ENCODE results near the gene CDH10. TPM values are rescaled to one million over a fixed set of nuclear protein-coding genes. Genes with fewer than 3 reads are reported as not detected.

CDH10 gene
- total and polyA plus RNA-seq, 2 experiments from 2014 or later = not detected

DNA sequence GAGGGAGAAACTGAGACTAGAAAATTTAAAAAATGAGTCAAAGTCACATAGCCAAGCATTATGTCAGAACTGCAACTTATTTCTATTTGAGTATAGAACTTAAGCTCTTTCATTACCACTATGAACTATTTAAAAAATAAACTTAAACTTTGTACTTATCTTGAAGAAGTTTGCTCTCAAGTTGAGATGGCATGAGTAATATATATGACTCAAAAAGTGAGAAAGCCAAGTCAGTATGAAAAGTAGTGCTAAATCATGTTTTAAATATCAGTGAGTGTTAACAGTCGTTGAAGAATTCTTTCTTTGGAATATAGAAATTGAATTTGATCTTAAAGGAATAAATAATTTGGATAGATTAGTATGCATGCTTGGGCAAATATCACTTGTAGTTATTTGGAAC is 36.3 kb upstream of the CDH10 start (continued):
- TF ChIP-seq, protein P1, sequence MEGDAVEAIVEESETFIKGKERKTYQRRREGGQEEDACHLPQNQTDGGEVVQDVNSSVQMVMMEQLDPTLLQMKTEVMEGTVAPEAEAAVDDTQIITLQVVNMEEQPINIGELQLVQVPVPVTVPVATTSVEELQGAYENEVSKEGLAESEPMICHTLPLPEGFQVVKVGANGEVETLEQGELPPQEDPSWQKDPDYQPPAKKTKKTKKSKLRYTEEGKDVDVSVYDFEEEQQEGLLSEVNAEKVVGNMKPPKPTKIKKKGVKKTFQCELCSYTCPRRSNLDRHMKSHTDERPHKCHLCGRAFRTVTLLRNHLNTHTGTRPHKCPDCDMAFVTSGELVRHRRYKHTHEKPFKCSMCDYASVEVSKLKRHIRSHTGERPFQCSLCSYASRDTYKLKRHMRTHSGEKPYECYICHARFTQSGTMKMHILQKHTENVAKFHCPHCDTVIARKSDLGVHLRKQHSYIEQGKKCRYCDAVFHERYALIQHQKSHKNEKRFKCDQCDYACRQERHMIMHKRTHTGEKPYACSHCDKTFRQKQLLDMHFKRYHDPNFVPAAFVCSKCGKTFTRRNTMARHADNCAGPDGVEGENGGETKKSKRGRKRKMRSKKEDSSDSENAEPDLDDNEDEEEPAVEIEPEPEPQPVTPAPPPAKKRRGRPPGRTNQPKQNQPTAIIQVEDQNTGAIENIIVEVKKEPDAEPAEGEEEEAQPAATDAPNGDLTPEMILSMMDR (conservative IDR thresholded peaks at IDR 0.05; ENCODE audit: low read depth in 2 of 2) = no peak
- TF ChIP-seq CREB1 (CRISPR knock-in tag; IDR thresholded peaks at IDR 0.05; ENCODE audit: low read depth) (no peak), ZNF114 (CRISPR knock-in tag; IDR thresholded peaks at IDR 0.05) (no peak)
- TF ChIP-seq, protein P2, sequence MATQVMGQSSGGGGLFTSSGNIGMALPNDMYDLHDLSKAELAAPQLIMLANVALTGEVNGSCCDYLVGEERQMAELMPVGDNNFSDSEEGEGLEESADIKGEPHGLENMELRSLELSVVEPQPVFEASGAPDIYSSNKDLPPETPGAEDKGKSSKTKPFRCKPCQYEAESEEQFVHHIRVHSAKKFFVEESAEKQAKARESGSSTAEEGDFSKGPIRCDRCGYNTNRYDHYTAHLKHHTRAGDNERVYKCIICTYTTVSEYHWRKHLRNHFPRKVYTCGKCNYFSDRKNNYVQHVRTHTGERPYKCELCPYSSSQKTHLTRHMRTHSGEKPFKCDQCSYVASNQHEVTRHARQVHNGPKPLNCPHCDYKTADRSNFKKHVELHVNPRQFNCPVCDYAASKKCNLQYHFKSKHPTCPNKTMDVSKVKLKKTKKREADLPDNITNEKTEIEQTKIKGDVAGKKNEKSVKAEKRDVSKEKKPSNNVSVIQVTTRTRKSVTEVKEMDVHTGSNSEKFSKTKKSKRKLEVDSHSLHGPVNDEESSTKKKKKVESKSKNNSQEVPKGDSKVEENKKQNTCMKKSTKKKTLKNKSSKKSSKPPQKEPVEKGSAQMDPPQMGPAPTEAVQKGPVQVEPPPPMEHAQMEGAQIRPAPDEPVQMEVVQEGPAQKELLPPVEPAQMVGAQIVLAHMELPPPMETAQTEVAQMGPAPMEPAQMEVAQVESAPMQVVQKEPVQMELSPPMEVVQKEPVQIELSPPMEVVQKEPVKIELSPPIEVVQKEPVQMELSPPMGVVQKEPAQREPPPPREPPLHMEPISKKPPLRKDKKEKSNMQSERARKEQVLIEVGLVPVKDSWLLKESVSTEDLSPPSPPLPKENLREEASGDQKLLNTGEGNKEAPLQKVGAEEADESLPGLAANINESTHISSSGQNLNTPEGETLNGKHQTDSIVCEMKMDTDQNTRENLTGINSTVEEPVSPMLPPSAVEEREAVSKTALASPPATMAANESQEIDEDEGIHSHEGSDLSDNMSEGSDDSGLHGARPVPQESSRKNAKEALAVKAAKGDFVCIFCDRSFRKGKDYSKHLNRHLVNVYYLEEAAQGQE (IDR thresholded peaks at IDR 0.05; ENCODE audit: unreplicated experiment) = no peak

DNA sequence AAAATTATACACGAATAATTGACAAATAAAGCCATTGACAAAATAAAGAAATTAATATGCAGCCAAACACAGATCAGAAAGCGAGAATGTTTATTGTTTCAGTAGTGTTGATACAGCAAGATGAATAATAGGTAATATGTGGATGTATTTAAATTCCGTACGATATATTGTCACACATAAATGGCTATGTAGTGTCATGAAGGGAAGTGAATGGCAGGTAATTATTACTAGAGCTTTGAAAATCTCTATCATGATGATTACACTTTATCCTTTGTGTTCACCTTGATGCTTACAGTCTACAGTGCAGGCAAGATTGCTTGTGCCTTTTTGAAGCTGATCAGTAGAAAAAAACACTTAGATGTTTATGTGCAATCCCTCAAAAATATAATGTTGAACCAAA is 23.3 kb upstream of the CDH10 start:
- peaks cover 3% of the 10 kb centered on the region; the same call in 1 of the 3 replicates for H3K9me3 Mint-ChIP-seq
- H2AFZ ChIP-seq = no peak overlapping the region
- H3K27ac Mint-ChIP-seq = no peak overlapping the region
- no peak overlapping the region for H3K4me3 ChIP-seq
- no peaks in the 10 kb centered on the region for H3K27me3 Mint-ChIP-seq (ENCODE audit: insufficient read depth, low read depth, poor library complexity)
- no peak for ATAC-seq
- DNase-seq (ENCODE audit: low spot score) = no peak
- no peaks in the 10 kb centered on the region for H3K36me3 Mint-ChIP-seq (ENCODE audit: low read depth)
- H3K4me1 ChIP-seq (ENCODE audit: insufficient read depth) = no peaks in the 10 kb centered on the region
- H3K27ac ChIP-seq (ENCODE audit: low read depth) = no peak overlapping the region
- H4K20me1 ChIP-seq (replicated peaks; ENCODE audit: insufficient read depth) = no peaks in the 10 kb centered on the region
- H3K4me3 Mint-ChIP-seq = no peak overlapping the region
- 0 out of 2 replicates have a peak, but pooled peaks cover under 1% of the 10 kb centered on the region for H3K36me3 ChIP-seq (ENCODE audit: insufficient read depth)
- H3K27me3 ChIP-seq (ENCODE audit: insufficient read depth) = no peaks in the 10 kb centered on the region
- no peaks in the 10 kb centered on the region for H3K4me1 Mint-ChIP-seq
- H3K4me2 ChIP-seq = no peak overlapping the region
- H3F3A ChIP-seq (replicated peaks; ENCODE audit: low read depth) = no peaks in the 10 kb centered on the region
- H3K79me2 ChIP-seq (replicated peaks; ENCODE audit: insufficient read depth) = no peaks in the 10 kb centered on the region
- no peaks in the 10 kb centered on the region for H3K9me2 ChIP-seq (ENCODE audit: insufficient read depth)
- TF ChIP-seq EZH2 (IDR thresholded peaks at IDR 0.05; ENCODE audit: low read depth, unreplicated experiment) = no peak
- TF ChIP-seq ZNF331 (CRISPR knock-in tag; IDR thresholded peaks at IDR 0.05; ENCODE audit: low read depth) = no peak
- no peak for TF ChIP-seq CREB1 (CRISPR knock-in tag; IDR thresholded peaks at IDR 0.05; ENCODE audit: low read depth)
- TF ChIP-seq, protein P1 (conservative IDR thresholded peaks at IDR 0.05; ENCODE audit: low read depth in 2 of 2) = no peak
- TF ChIP-seq, protein P3, sequence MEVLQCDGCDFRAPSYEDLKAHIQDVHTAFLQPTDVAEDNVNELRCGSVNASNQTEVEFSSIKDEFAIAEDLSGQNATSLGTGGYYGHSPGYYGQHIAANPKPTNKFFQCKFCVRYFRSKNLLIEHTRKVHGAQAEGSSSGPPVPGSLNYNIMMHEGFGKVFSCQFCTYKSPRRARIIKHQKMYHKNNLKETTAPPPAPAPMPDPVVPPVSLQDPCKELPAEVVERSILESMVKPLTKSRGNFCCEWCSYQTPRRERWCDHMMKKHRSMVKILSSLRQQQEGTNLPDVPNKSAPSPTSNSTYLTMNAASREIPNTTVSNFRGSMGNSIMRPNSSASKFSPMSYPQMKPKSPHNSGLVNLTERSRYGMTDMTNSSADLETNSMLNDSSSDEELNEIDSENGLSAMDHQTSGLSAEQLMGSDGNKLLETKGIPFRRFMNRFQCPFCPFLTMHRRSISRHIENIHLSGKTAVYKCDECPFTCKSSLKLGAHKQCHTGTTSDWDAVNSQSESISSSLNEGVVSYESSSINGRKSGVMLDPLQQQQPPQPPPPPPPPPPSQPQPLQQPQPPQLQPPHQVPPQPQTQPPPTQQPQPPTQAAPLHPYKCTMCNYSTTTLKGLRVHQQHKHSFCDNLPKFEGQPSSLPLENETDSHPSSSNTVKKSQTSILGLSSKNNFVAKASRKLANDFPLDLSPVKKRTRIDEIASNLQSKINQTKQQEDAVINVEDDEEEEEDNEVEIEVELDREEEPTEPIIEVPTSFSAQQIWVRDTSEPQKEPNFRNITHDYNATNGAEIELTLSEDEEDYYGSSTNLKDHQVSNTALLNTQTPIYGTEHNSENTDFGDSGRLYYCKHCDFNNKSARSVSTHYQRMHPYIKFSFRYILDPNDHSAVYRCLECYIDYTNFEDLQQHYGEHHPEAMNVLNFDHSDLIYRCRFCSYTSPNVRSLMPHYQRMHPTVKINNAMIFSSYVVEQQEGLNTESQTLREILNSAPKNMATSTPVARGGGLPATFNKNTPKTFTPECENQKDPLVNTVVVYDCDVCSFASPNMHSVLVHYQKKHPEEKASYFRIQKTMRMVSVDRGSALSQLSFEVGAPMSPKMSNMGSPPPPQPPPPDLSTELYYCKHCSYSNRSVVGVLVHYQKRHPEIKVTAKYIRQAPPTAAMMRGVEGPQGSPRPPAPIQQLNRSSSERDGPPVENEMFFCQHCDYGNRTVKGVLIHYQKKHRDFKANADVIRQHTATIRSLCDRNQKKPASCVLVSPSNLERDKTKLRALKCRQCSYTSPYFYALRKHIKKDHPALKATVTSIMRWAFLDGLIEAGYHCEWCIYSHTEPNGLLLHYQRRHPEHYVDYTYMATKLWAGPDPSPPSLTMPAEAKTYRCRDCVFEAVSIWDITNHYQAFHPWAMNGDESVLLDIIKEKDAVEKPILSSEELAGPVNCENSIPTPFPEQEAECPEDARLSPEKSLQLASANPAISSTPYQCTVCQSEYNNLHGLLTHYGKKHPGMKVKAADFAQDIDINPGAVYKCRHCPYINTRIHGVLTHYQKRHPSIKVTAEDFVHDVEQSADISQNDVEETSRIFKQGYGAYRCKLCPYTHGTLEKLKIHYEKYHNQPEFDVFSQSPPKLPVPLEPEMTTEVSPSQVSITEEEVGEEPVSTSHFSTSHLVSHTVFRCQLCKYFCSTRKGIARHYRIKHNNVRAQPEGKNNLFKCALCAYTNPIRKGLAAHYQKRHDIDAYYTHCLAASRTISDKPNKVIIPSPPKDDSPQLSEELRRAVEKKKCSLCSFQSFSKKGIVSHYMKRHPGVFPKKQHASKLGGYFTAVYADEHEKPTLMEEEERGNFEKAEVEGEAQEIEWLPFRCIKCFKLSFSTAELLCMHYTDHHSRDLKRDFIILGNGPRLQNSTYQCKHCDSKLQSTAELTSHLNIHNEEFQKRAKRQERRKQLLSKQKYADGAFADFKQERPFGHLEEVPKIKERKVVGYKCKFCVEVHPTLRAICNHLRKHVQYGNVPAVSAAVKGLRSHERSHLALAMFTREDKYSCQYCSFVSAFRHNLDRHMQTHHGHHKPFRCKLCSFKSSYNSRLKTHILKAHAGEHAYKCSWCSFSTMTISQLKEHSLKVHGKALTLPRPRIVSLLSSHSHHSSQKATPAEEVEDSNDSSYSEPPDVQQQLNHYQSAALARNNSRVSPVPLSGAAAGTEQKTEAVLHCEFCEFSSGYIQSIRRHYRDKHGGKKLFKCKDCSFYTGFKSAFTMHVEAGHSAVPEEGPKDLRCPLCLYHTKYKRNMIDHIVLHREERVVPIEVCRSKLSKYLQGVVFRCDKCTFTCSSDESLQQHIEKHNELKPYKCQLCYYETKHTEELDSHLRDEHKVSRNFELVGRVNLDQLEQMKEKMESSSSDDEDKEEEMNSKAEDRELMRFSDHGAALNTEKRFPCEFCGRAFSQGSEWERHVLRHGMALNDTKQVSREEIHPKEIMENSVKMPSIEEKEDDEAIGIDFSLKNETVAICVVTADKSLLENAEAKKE (CRISPR knock-in tag; IDR thresholded peaks at IDR 0.05) = no peak
- TF ChIP-seq STAT1 (IDR thresholded peaks at IDR 0.05; ENCODE audit: unreplicated experiment) = no peak
